ENCODE results near the gene HIGD2A. TPM values are rescaled to one million over a fixed set of nuclear protein-coding genes. Genes with fewer than 3 reads are reported as not detected.

Gene HIGD2A
- total RNA-seq, 1 experiment from 2014 or later, result 98.2 TPM

DNA sequence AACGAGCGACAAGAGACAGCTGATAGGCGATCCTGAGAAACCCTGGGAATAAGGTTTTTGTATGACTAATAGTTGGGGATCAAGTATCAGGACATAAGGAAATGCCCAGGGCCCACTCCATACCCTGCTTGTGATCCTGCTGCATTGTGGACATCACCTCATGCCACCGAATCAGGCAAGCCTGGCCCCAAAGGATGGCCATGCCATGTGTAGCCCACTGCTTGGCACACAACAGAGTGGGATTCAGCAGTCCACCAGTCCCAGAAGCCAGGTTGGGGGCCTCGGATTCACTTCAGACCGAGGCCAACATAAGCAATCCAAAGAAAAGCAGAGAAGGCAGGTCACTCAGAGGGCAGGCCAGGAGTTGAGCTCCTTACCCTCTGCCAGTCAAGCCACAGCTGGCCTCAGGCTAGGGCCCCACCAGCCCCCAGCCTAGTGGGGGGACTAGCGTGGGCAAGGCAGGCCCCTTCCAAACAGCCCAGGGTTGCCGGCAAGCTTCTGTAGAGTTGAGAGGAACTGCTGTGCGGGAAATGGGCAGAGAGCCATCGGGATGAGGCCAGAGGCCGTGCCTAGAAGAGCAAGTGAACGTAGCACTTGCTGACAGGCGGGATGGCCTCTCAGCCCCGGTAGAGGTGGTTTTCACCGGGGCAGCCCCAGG, 5.2 kb upstream of the HIGD2A start:
- Mint-ChIP-seq H3K9me3 (no peaks in the 10 kb centered on the region), H3K4me3 (no peak overlapping the region), H3K27ac (no peak overlapping the region), H3K36me3 (peaks cover 57% of the 10 kb centered on the region), H3K27me3 (ENCODE audit: low read depth) (no peaks in the 10 kb centered on the region), H3K4me1 (peaks cover 16% of the 10 kb centered on the region)
- ChIA-PET CTCF (no interaction called here), POLR2A (no interaction called here)
- TF ChIP-seq PRRX2 (CRISPR knock-in tag; IDR thresholded peaks at IDR 0.05) (no peak), ZNF416 (CRISPR knock-in tag; IDR thresholded peaks at IDR 0.05) (no peak), ZNF396 (CRISPR knock-in tag; IDR thresholded peaks at IDR 0.05; ENCODE audit: borderline replicate concordance) (no peak), FOXK1 (CRISPR knock-in tag; IDR thresholded peaks at IDR 0.05) (no peak), ZNF423 (CRISPR knock-in tag; IDR thresholded peaks at IDR 0.05) (no peak), ZNF317 (CRISPR knock-in tag; IDR thresholded peaks at IDR 0.05; ENCODE audit: borderline replicate concordance, low read depth) (no peak), HMGA2 (CRISPR knock-in tag; IDR thresholded peaks at IDR 0.05) (no peak), TEAD1 (CRISPR knock-in tag; IDR thresholded peaks at IDR 0.05) (no peak), ESRRA (CRISPR knock-in tag; IDR thresholded peaks at IDR 0.05; ENCODE audit: borderline replicate concordance) (no peak), TP53 (CRISPR knock-in tag; IDR thresholded peaks at IDR 0.05) (no peak), ZNF138 (CRISPR knock-in tag; conservative IDR thresholded peaks at IDR 0.05) (no peak), RELA (CRISPR knock-in tag; IDR thresholded peaks at IDR 0.05; ENCODE audit: borderline replicate concordance) (no peak)
- TF ChIP-seq, protein P1, sequence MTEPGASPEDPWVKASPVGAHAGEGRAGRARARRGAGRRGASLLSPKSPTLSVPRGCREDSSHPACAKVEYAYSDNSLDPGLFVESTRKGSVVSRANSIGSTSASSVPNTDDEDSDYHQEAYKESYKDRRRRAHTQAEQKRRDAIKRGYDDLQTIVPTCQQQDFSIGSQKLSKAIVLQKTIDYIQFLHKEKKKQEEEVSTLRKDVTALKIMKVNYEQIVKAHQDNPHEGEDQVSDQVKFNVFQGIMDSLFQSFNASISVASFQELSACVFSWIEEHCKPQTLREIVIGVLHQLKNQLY (CRISPR knock-in tag; IDR thresholded peaks at IDR 0.05), result no peak
- TF ChIP-seq, protein P2, sequence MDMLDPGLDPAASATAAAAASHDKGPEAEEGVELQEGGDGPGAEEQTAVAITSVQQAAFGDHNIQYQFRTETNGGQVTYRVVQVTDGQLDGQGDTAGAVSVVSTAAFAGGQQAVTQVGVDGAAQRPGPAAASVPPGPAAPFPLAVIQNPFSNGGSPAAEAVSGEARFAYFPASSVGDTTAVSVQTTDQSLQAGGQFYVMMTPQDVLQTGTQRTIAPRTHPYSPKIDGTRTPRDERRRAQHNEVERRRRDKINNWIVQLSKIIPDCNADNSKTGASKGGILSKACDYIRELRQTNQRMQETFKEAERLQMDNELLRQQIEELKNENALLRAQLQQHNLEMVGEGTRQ (CRISPR knock-in tag; IDR thresholded peaks at IDR 0.05), result no peak
- TF ChIP-seq, protein P3, sequence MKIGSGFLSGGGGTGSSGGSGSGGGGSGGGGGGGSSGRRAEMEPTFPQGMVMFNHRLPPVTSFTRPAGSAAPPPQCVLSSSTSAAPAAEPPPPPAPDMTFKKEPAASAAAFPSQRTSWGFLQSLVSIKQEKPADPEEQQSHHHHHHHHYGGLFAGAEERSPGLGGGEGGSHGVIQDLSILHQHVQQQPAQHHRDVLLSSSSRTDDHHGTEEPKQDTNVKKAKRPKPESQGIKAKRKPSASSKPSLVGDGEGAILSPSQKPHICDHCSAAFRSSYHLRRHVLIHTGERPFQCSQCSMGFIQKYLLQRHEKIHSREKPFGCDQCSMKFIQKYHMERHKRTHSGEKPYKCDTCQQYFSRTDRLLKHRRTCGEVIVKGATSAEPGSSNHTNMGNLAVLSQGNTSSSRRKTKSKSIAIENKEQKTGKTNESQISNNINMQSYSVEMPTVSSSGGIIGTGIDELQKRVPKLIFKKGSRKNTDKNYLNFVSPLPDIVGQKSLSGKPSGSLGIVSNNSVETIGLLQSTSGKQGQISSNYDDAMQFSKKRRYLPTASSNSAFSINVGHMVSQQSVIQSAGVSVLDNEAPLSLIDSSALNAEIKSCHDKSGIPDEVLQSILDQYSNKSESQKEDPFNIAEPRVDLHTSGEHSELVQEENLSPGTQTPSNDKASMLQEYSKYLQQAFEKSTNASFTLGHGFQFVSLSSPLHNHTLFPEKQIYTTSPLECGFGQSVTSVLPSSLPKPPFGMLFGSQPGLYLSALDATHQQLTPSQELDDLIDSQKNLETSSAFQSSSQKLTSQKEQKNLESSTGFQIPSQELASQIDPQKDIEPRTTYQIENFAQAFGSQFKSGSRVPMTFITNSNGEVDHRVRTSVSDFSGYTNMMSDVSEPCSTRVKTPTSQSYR (CRISPR knock-in tag; IDR thresholded peaks at IDR 0.05), result no peak
- ATAC-seq, result no peak
- no peak for DNase-seq (ENCODE audit: low spot score)

DNA sequence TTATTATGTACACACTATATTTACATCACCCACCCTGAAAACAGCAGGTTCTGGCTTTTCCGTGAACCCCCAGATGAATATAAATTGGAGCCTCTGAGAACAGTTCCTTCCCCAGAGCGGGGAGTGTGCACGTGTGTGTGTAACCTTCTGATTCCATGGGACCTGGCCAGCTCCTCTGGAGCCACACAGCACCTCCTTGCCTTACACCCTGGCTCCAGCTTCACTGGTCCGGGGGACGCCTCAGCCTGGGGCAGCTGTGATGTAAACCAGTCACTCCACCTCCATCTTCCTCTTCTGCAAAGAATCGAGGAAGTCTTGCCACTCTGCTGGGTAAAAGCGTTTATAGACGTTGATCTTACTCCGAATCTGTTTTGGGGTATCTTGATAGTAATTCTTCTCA, 4.6 kb upstream of the HIGD2A start:
- Mint-ChIP-seq H3K9me3 (no peaks in the 10 kb centered on the region), H3K4me3 (no peak overlapping the region), H3K27ac (no peak overlapping the region), H3K36me3 (peaks cover 57% of the 10 kb centered on the region), H3K4me1 (peaks cover 16% of the 10 kb centered on the region), H3K27me3 (ENCODE audit: low read depth) (no peaks in the 10 kb centered on the region; the same call in 1 of the 2 replicates)
- no peak for TF ChIP-seq ZNF416 (CRISPR knock-in tag; IDR thresholded peaks at IDR 0.05)
- ATAC-seq (no peak), DNase-seq (ENCODE audit: low spot score) (no peak)
- ChIA-PET POLR2A (no interaction called here), CTCF (no interaction called here)

DNA sequence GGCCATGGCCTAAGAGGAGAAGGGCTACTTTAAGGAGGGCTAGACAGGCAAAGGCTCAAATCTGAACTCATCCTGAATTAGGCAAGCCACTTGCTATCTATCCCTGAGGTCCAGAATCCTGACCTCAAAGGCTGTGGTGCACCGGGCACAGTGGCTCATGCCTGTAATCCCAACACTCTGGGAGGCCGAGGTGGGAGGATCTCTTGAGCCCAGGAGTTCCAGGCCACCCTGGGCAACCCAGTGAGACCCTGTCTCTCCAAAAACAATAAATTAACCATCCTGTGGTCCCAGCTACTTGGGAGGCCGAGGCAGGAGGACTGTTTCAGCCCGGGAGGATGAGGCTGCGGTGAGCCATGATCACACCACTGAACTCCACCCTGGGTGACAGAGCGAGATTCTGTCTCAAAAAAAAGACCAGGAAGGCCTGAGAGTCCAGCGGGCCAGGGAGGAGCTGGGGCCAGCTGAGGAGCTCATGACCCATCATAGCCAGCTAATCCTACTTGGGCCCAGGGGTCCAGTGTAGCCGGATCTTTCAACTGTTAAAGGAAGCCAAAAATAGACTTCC, 4.1 kb upstream of the HIGD2A start:
- ATAC-seq, result no peak
- Mint-ChIP-seq H3K4me3 (no peak overlapping the region), H3K9me3 (no peaks in the 10 kb centered on the region), H3K4me1 (peaks cover 16% of the 10 kb centered on the region), H3K27me3 (ENCODE audit: low read depth) (no peaks in the 10 kb centered on the region; the same call in 1 of the 2 replicates), H3K27ac (0 out of 2 replicates have a peak overlapping the region, but pooled peaks have one; percentile 36), H3K36me3 (peaks cover 53% of the 10 kb centered on the region)
- no peak for DNase-seq (ENCODE audit: low spot score)
- CTCF ChIA-PET, result no interaction called here
- POLR2A ChIA-PET, result no interaction called here
- TF ChIP-seq, protein P4, sequence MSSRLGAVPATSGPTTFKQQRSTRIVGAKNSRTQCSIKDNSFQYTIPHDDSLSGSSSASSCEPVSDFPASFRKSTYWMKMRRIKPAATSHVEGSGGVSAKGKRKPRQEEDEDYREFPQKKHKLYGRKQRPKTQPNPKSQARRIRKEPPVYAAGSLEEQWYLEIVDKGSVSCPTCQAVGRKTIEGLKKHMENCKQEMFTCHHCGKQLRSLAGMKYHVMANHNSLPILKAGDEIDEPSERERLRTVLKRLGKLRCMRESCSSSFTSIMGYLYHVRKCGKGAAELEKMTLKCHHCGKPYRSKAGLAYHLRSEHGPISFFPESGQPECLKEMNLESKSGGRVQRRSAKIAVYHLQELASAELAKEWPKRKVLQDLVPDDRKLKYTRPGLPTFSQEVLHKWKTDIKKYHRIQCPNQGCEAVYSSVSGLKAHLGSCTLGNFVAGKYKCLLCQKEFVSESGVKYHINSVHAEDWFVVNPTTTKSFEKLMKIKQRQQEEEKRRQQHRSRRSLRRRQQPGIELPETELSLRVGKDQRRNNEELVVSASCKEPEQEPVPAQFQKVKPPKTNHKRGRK (CRISPR knock-in tag; IDR thresholded peaks at IDR 0.05; ENCODE audit: borderline replicate concordance), result no peak
- TF ChIP-seq ZNF138 (CRISPR knock-in tag; conservative IDR thresholded peaks at IDR 0.05), result no peak
- TF ChIP-seq, protein P3 (CRISPR knock-in tag; IDR thresholded peaks at IDR 0.05), result no peak
- no peak for TF ChIP-seq SOX15 (CRISPR knock-in tag; IDR thresholded peaks at IDR 0.05)
- TF ChIP-seq, protein P5, sequence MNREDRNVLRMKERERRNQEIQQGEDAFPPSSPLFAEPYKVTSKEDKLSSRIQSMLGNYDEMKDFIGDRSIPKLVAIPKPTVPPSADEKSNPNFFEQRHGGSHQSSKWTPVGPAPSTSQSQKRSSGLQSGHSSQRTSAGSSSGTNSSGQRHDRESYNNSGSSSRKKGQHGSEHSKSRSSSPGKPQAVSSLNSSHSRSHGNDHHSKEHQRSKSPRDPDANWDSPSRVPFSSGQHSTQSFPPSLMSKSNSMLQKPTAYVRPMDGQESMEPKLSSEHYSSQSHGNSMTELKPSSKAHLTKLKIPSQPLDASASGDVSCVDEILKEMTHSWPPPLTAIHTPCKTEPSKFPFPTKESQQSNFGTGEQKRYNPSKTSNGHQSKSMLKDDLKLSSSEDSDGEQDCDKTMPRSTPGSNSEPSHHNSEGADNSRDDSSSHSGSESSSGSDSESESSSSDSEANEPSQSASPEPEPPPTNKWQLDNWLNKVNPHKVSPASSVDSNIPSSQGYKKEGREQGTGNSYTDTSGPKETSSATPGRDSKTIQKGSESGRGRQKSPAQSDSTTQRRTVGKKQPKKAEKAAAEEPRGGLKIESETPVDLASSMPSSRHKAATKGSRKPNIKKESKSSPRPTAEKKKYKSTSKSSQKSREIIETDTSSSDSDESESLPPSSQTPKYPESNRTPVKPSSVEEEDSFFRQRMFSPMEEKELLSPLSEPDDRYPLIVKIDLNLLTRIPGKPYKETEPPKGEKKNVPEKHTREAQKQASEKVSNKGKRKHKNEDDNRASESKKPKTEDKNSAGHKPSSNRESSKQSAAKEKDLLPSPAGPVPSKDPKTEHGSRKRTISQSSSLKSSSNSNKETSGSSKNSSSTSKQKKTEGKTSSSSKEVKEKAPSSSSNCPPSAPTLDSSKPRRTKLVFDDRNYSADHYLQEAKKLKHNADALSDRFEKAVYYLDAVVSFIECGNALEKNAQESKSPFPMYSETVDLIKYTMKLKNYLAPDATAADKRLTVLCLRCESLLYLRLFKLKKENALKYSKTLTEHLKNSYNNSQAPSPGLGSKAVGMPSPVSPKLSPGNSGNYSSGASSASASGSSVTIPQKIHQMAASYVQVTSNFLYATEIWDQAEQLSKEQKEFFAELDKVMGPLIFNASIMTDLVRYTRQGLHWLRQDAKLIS (CRISPR knock-in tag; IDR thresholded peaks at IDR 0.05; ENCODE audit: borderline replicate concordance), result no peak

Data from WTC11 (cell line).